GM18951 (cell line): Measurements from ENCODE around the gene SLC39A11.
"Not testable (repeated sequence)": the region's sequence is repeated elsewhere in the genome, so short reads cannot be mapped to it uniquely, and the experiment has no call there.

Experiments
- POLR2A ChIP-seq: IDR thresholded peaks from 4 replicates; pipeline ENCODE4 v1.6.1; 2011; ENCODE audit warnings: mild to moderate bottlenecking; ENCODE audit not compliant: insufficient read length, insufficient read depth; ENCODE audit errors: extremely low read depth
- in situ Hi-C: fragments of 300-500 bp; cut with MboI; formaldehyde crosslinking; loops from one replicate; pipeline ENCODE4 v1.12.0; 2022; ENCODE audit warnings: low sequenced_read_pairs, mixed read lengths, inconsistent platforms; ENCODE audit not compliant: unreplicated experiment

Gene SLC39A11

DNA sequence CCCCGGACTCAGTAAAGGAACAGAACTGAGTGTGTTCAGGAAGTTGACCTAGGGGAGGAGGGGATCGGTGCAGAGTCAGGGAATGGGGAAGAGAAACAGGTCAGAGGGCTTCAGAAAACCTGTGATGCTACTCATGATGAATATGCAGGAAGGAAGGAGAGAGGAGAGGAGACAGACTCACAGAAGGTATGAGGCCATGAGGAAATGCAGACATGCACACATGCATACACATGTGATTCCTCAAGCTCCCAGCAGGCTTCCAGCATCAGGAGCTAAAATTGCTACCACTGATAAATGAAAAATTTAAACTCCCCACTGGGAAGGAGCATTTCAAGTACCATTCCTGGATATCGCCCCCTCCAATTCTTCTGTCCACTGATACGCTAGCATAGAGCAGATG is 262.6 kb downstream of the SLC39A11 start:
- TF ChIP-seq POLR2A: no peak
- in situ Hi-C loops: no loop called here

DNA sequence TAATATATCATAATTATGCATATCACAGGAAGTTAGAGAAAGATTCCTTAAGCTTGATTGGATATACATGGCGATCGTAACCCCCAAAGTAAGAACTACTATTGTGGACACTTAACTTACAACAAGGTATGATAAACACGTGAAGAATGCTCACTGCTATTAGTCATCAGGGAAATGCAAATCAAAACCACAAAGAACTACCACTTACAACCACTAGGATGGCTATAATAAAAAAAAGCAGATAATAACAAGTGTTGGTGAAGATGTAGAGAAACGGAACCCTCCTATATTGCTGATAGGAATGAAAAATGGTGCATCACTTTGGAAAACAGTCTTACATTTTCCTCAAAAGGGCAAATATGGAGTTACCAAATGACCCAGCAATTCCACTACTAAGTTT is 265.9 kb downstream of the SLC39A11 start:
- in situ Hi-C loops: no loop called here
- no peak for TF ChIP-seq POLR2A

DNA sequence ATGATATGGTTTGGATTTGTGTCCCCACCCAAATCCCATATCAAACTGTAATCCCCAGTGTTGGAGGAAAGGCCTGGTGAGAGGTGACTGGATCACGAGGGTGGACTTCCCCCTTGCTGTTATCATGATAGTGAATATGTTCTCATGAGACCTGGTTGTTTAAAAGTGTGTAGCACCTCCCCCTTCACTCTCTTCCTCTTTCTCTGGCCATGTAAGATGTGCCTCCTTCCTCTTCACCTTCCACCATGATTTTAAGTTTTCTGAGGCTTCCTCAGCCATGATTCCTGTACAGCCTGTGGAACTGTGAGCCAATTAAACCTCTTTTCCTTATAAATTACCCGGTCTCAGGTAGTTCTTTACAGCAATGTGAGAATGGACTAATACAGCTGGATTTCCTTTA is 266.4 kb downstream of the SLC39A11 start:
- in situ Hi-C loops: not testable (repeated sequence)

DNA sequence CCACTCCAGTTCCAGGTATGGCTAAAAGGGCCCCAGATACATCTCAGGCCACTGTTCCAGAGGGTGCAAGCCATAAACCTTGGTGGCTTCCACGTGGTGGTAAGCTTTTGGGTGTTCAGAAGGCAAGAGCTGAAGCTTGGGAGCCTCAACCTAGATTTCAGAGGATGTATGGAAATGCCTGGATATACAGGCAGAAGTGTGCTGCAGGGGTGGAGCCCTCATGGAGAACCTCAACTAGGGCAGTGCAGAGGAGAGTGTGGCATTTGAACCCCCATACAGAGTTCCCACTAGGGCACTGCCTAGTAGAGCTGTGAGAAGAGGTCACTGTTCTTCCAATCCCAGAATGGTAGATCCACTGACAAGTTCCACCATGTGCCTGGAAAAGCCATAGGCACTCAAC is 267.3 kb downstream of the SLC39A11 start:
- in situ Hi-C loops: no loop called here
- no peak for TF ChIP-seq POLR2A

DNA sequence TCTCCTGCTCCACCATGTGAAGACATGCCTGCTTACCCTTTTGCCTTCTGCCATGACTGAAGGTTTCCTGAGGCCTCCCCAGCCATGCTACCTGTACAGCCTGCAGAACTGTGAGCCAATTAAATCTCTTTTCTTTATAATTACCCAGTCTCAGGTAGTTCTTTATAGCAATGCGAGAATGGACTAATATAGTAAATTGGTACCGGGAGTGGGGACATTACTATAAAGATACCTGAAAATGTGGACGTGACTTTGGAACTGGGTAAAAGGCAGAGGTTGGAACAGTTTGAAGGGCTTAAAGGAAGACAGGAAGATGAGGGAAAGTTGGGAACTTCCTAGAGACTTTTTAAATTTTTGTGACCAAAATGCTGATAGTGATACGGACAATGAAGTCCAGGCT is 268.2 kb downstream of the SLC39A11 start:
- in situ Hi-C loops: not testable (repeated sequence)

DNA sequence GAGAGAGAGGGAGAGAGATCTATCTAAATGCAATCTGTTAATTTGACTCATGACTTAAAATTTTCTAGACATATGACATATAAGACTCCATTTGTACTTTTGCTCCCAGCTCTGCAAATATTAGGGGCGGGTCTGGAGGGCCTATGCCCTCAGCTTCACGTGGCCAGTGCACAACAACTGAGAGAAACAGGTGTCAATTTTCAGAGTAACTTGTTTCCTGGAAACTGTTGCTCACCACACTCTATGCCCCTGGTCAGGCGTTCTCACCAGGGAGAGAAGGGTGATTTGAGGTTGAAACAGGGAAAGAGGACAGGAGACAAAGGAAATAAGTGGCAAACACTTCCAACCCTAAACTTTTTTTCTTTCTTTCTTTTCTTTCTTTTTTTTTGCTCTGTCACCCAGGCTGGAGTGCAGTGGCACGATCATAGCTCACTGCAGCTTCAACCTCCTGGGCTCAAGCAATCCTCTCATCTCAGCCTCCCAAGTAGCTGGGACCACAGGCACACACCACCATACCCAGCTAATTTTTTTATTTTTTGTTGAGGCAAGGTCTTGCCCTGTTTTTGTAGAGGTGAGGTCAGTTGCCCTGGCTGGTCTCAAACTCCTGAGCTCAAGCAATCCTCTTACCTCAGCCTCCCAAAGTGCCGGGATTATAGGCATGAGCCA is 270.0 kb downstream of the SLC39A11 start:
- in situ Hi-C loops: no loop called here
- TF ChIP-seq POLR2A: no peak

DNA sequence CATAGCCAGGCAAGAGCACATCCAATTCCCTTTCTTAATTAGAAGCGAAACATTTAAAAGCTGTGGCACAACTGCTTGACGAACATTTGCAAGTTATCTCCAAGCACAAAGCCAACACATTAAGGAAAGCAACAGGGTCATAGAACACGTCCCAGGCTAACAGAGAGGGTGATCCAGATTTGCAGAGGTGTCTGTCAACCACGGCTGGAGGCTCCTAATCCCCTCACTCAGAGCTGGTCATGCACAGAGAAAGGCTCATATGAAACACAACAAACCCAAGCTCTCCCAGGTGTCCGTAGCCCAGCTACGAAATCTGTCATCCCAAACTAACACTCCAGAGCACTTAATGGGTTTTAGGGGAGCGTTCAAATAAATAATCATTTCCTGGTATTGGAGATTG is 276.1 kb downstream of the SLC39A11 start:
- in situ Hi-C loops: no loop called here
- no peak for TF ChIP-seq POLR2A

DNA sequence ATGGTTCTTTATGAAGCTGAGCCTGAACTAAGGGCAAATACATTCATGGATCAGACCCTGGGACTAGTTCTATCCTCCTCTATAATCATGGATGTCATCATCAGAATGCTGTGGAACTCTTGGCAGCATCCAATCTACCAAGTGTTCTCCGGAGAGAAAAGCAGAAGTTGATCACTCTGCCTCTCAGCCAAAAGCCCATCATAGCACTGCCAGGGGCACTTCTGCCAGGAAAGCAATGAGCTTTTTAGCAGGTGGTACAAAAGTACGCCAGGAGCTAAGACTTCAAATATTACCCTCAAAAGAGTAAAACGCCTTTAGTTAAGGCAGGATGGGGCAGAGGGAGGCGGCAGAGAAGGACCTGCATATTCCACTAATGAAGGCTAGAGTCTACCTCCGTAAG is 279.0 kb downstream of the SLC39A11 start:
- no peak for TF ChIP-seq POLR2A
- in situ Hi-C loops: no loop called here

DNA sequence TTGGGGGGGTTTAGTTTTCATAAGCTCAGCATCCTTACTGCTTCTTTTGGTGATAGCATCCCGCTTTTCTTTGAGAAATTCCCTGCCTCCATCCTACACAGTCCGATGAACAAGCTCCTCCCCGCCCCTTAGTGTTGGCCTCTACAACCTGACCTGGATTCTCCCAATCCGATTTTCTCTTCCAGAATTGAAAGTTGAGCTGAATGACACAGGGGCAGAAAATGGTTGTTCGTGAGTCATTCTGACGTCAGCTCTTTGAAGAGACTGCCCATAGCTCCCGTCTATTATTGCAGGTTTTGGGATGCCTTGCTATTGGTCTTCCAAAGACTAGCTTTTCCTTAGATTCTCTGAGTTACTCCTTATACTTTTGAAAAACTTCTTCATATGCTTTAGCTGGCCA is 279.7 kb downstream of the SLC39A11 start:
- TF ChIP-seq POLR2A: no peak
- in situ Hi-C loops: no loop called here

DNA sequence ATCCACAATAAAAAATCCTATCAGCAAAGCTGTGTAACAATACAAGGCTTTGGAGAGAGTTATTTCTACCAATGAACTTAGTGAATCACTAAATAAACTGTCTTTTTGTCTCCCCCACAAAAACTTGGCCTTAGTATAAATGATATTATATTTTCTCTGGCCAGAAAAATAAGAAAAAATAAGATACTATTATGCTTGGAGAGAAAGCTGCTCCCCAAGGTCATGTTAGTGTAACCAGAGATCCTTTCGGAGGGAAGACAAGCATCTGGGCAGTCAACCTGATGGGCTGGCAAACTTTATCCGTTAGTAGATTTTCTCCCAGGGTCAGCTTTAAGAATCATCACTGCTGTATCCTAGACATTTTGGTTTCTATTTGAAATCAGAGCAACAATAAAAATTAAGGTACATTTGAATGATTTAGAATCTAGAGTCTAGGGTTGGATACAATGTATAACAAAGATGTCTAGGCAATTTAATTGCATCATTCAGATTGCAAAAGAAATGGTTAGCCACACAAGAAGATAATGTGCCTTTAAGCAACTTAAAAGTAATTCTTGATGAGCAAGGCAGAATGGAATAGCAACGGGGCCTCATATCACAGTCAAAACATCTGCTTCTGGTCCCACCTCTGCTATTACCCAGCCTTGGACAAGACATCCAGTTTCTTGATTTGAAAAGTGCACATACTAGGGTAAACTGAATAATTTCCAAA is 280.4 kb downstream of the SLC39A11 start:
- no peak for TF ChIP-seq POLR2A
- in situ Hi-C loops: no loop called here

DNA sequence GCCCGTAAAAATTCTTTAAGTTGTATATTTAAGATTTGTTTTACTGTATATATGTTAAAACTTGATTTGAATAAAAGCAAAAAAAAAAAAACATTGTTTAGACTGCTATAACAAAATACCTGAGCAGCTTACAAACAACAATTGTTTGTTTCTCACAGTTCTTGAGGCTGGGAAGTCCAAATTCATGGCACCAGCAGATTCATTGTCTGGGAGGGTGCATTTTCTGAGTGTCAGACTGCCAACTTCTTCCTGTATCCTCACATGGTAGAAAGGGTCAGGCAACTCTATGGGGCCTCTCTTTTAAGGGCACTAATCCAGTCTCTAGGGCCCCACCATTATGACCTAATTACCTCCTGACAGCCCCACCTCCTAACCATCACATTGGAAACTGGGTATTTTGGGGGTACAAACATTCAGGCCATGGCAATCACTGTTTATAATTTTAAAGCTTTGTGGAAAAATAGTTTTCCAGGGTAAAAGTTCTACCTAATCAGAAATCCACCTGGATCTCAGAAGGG is 281.4 kb downstream of the SLC39A11 start:
- in situ Hi-C loops: no loop called here
- TF ChIP-seq POLR2A: no peak

DNA sequence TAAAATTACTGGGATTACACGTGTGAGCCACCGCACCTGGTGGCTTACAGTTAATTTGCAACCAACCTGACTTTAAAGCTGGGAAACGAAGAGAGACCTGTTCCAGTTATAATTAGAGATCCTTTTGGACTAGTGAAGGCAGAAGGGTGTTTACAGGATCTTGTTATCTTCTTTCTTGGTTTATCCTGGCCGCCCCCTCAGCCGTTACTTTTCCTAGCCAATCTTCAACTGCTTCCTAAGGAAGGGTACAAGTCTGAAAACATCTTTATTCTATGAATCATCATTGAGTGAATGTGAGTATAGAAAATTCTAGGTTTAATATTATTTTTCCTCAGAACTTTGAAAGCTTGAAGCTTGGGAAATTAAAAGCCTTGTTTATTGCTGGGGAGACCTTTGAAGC is 286.5 kb downstream of the SLC39A11 start:
- no peak for TF ChIP-seq POLR2A
- in situ Hi-C loops: no loop called here

DNA sequence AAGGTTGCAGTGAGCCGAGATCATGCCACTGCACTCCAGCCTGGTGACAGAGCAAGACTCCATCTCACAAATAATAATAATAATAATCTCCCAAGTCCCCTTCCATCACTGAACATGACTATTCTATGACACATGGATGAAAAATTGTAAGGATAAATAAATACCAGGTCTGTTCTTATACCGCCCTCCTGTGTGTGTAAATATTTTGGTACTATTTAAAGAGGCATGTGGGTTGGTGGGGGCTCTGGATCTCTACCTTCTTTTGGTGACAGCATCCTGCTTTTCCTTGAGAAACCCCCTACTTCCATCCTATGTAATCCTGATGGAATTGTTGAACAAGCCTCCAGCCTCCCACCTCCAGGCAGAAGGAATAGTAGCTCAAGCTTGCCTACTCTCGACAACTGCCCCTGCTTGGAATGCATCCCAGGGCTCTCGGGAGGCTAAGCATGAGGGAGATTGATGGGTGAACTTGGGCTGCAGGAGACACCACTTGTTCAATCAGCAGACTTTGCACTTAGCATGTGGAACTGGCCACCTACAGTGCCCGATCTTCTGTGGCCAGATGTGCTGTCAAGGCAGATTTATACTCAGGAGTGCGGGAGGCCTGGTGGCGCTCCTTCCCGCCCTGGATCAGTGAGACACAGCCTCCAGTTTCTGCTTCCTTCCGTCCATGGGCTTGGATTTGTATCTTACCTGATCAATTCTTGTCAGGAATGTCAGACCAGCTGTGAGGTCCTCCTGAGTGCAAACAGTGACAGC is 287.4 kb downstream of the SLC39A11 start:
- no peak for TF ChIP-seq POLR2A
- in situ Hi-C loops: no loop called here

DNA sequence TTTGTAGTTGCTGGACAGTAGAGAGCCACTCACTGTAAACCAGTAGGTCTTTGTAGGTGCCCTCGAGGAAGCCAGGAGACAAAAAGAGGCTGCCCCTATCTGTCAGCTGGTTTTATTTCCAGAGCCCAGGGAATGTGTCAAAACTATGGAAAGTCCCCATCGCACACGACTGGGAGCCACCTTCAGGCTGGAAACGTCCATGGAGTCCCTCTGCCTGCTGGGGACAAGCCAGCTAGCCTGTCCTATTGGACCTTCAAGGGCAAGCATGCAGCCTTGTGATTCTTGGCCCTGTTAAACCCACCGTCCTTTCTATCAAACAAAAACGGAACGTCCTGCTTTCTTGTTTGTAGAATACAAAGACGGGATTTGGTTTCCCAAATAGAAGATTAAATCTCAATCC is 289.8 kb downstream of the SLC39A11 start:
- TF ChIP-seq POLR2A: no peak
- in situ Hi-C loops: no loop called here
